Measurements from ENCODE around the gene PARP11. TPM values are rescaled to one million over a fixed set of nuclear protein-coding genes. Genes with fewer than 3 reads are reported as not detected.

PARP11 gene
- total and polyA plus RNA-seq, 2 donors (not counting 3 experiments of a cell fraction or from before 2014, with no cell fraction given), result 3.0 to 4.9 TPM

- no peak overlapping the region for H3K4me3 ChIP-seq (replicated peaks in 1 of 3; ENCODE audit: insufficient read depth in 1 of 3, low read depth in 1 of 3, low read length in 3 of 3)
- no peaks in the 10 kb centered on the region for H4K20me1 ChIP-seq (replicated peaks; ENCODE audit: control insufficient read depth, extremely low read depth, insufficient read depth, low read length)
- no peaks in the 10 kb centered on the region for H3K9me3 ChIP-seq (replicated peaks; ENCODE audit: control insufficient read depth, insufficient read depth, low read length)
- no peak overlapping the region for H2AFZ ChIP-seq (ENCODE audit: low read depth, low read length)
- no peak overlapping the region for H3K9ac ChIP-seq (replicated peaks; ENCODE audit: extremely low read depth, insufficient read depth, low read length)
- CTCF ChIA-PET, result no interaction called here
- H3K4me1 ChIP-seq (ENCODE audit: control insufficient read depth, extremely low read depth, insufficient read depth, low read length), result no peaks in the 10 kb centered on the region
- peaks cover 1 to 4% of the 10 kb centered on the region in 2 experiments for H3K27me3 ChIP-seq (ENCODE audit: control insufficient read depth in 2 of 2, insufficient read depth in 2 of 2, low read length in 2 of 2)
- POLR2A ChIA-PET, result no interaction called here
- TF ChIP-seq MYC (IDR thresholded peaks at IDR 0.05; ENCODE audit: low read depth, low read length) (no peak), GATA2 (IDR thresholded peaks at IDR 0.05; ENCODE audit: insufficient read depth, insufficient read length, low read depth, low read length) (no peak), EZH2 (IDR thresholded peaks at IDR 0.05; ENCODE audit: borderline replicate concordance, low read depth, low read length, severe bottlenecking) (no peak), MAX (IDR thresholded peaks at IDR 0.05; ENCODE audit: insufficient read depth, insufficient read length) (no peak), POLR2AphosphoS5 (IDR thresholded peaks at IDR 0.05; ENCODE audit: insufficient read depth, low read depth, low read length) (no peak), POLR2A (IDR thresholded peaks at IDR 0.05; ENCODE audit: low read depth, low read length) (no peak), FOS (IDR thresholded peaks at IDR 0.05; ENCODE audit: borderline replicate concordance, insufficient read depth, low read length) (no peak), CTCF (IDR thresholded peaks at IDR 0.05; ENCODE audit: extremely low read depth in 1 of 2, insufficient read depth in 1 of 2, low read depth in 1 of 2, low read length in 2 of 2) (no peak), JUN (IDR thresholded peaks at IDR 0.05; ENCODE audit: borderline replicate concordance, insufficient read depth, insufficient read length, low read depth) (no peak)
- dilution Hi-C loops (cut with MboI; ENCODE audit: extremely low pct_ligation_motif_present, low sequenced_read_pairs), result no loop called here
- no peaks in the 10 kb centered on the region for H3K9me1 ChIP-seq (replicated peaks; ENCODE audit: control insufficient read depth, extremely low read depth, insufficient read depth, low read length)
- FAIRE-seq (no peak), DNase-seq (ENCODE audit: low read depth, low spot score) (no peak)
- no peak overlapping the region for H3K4me2 ChIP-seq (ENCODE audit: insufficient read depth, low read length)
- H3K36me3 ChIP-seq (ENCODE audit: control insufficient read depth in 2 of 2, extremely low read depth in 1 of 2, insufficient read depth in 2 of 2, low read length in 2 of 2), result no peaks in the 10 kb centered on the region
- intact Hi-C loops (cut with micrococcal nuclease), result no loop called here
- H3K27ac ChIP-seq (ENCODE audit: insufficient read depth, low read depth, low read length), result no peak overlapping the region
- no TSS peak for BruUV-seq (replicated peaks)
- no peaks in the 10 kb centered on the region for H3K79me2 ChIP-seq (ENCODE audit: control insufficient read depth, insufficient read depth, low read length)
Measured at GRCh38 chr12:3791256-3791874, 81.8 kb downstream of the PARP11 start.

Data from endothelial cell of umbilical vein (primary cell).